RWPE1 (cell line): ENCODE results near the gene ARF3.

Experiments
- CTCF ChIA-PET: fragments of 350-600 bp; sonication (Branson Sonifier 250); formaldehyde crosslinking; extraction: SDS; loops from one replicate; lab custom pipeline; 2021; lab: Yijun Ruan, JAX
- POLR2A ChIA-PET: fragments of 400-600 bp; formaldehyde crosslinking; extraction: SDS; loops from one replicate; lab custom pipeline; 2020; ENCODE audit warnings: antibody characterized with exemption; ENCODE audit not compliant: low non-redundant PET; lab: Yijun Ruan, JAX
- DNase-seq: peaks from one replicate; pipeline ENCODE4 v3.0.0; 2012; ENCODE audit warnings: low spot score
- H3K27ac ChIP-seq: fragments of 450-650 bp; 2 replicates; pipeline ENCODE4 v1.5.1; 2017
- TF ChIP-seq, protein P1 (sequence below): fragments of 450-650 bp; conservative IDR thresholded peaks from 2 replicates; pipeline ENCODE4 v1.5.1; 2017; ENCODE audit warnings: low read depth, mild to moderate bottlenecking

The ARF3 gene

DNA sequence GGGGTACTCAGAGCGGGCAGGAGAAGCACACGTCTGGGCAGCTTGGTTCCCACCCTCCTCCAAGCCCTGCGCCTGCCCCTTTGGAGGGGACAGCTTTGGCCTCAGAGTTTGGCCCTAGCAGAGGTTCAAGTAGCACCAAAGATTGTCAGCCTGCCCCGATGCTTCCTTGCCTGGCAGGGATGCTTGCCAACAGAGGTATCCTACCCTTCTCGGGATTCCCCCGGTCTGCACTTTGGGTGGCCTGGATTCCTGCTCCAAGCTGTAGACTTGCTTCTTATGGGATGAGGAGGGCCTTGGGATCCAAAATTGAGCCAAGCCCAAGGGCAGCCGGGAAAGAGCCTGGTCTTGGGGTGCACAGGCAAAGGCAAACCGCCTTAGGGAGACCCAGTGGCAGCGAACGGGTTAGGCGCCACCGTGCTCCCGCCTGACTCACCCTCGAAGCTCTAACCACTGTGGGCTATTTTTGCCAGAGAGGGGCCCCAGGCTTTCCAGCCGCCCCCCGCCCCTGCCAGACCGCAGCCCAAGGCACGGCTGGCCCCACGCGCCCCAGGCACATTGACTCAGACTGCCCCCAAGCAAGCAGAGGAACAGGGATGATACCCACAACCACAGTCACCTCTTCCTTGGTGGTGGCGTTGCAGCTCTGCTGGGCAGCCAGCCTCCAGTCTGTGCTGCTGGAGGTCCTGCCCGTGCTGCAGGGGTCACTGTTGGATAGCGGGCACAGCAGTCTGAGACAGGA is 15.1 kb upstream of the ARF3 start:
- ChIA-PET POLR2A (no interaction called here), CTCF (no interaction called here)
- TF ChIP-seq, protein P1, sequence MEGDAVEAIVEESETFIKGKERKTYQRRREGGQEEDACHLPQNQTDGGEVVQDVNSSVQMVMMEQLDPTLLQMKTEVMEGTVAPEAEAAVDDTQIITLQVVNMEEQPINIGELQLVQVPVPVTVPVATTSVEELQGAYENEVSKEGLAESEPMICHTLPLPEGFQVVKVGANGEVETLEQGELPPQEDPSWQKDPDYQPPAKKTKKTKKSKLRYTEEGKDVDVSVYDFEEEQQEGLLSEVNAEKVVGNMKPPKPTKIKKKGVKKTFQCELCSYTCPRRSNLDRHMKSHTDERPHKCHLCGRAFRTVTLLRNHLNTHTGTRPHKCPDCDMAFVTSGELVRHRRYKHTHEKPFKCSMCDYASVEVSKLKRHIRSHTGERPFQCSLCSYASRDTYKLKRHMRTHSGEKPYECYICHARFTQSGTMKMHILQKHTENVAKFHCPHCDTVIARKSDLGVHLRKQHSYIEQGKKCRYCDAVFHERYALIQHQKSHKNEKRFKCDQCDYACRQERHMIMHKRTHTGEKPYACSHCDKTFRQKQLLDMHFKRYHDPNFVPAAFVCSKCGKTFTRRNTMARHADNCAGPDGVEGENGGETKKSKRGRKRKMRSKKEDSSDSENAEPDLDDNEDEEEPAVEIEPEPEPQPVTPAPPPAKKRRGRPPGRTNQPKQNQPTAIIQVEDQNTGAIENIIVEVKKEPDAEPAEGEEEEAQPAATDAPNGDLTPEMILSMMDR: no peak
- H3K27ac ChIP-seq: no peak overlapping the region
- DNase-seq: no peak

DNA sequence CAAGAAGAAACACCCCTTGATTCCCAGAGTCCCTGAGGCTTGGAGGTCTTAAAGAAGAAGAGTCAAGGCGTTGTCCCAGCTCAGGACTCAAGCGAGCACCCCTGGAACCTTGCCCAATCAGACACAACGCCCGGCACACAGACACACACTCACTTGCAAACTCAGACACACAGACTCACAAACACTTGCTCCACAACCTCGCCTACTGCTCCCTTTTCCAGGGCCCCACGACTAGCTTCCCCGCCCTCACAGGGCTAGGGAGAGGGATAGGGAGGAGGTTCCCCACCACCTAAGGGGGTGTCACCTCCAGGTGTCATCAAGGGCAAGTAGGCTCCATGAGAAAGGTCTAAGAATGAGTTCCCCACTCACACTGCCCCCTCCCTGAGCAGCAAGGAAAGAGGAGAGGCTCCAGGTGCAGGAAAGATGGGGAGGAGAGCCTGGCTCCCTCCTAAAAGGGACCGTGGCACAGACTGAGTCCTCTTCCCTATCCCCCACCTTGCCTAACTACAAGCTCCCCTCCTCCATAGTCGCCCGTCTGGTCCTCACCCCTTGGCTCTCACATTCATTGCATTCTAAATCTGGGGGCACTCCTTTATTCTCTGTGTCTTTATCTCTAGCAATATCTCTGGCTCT is 13.5 kb upstream of the ARF3 start:
- DNase-seq: no peak
- ChIA-PET CTCF (interaction anchor here (0.6 to 3.5 kb wide), 2 partner anchors 7 to 827 kb away, joined by 4 to 25 read pairs; partner anchors contain the start of gene WNT1), POLR2A (no interaction called here)
- TF ChIP-seq, protein P1: no peak
- no peak overlapping the region for H3K27ac ChIP-seq

DNA sequence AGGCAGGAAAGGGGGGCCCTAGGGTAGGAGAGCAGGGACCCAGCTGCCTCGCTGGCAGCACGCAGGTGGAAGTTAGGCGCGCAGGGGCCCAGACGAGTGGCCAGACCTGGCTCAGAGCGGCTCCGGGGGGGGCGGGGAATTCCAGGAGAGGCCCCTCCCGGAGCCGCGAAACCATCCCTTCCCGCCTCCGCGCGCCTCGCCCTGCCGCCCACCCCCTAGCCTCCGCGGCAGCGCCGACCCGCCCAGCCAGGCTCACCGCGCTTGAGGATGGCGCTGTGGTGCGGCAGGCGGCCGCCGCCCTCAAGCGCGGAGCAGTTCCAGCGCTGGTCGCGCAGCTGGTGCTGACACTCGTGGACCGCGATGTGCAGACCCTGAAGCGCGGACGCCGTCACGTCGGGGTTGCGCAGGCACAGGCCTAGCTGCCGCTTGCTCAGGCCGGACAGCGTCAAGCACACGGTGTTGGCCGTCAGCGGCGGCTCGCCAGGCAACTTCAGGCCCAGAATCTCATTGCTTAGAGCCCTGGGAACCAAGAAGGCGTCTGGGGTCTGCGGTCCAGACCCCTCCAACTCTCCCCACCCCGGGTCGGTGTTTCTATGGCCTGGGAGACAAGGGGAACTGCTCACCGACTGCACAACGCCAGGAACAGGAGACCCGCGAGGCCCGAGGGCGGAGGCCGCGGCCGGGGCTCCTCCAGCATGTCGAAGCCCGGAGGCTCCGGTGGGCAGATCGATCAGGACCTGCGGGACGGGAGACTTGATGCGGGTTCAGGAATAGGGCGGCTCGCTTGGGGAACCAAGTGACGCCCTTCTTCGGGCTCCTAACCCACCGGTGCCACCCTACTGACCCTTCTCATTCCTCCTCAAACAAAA is 12.8 kb upstream of the ARF3 start:
- no peak overlapping the region for H3K27ac ChIP-seq
- ChIA-PET CTCF (interaction anchor here (3.5 kb wide), 1 partner anchor 8 kb away, joined by 25 read pairs; the partner anchor contains the start of gene WNT1), POLR2A (no interaction called here)
- DNase-seq: no peak
- TF ChIP-seq, protein P1: no peak

DNA sequence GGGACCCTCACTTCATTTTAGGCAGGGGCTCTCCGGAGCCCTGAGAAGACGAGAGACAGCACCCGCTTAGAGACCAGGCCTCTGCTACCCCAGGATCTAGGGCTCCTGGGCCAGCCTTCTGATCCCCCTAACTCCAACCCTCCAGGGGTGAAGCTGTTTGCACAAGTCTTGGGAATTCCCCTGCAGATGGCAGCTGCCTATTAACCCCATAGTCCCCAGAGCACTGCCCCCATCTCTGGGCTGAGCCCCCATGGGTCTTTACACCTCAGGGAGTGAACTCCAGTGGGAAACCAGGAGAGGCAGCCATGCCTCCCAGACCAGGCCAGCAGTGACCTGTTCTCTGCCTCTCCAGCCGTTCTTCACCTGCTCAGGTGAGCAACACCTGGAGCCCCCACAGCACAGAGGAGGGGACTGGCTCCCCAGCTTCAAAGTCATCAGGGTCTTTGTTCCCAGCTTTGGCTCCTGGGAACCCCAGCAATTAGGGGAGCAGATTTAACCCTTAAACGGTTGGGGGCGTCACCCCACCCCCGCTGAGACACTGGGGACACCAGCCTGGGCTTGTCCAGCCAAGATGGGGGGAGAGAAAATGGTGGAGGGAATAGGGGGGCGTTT is 12.0 kb upstream of the ARF3 start:
- CTCF ChIA-PET: interaction anchor here (1.0 to 3.5 kb wide), 2 partner anchors 8 to 33 kb away, joined by 4 to 25 read pairs; partner anchors contain the start of gene WNT1
- H3K27ac ChIP-seq: no peak overlapping the region
- no peak for DNase-seq
- POLR2A ChIA-PET: interaction anchor here (0.6 kb wide), 2 partner anchors 48 to 117 kb away, joined by 3 to 5 read pairs; no protein-coding TSS in a partner anchor
- TF ChIP-seq, protein P1: no peak

DNA sequence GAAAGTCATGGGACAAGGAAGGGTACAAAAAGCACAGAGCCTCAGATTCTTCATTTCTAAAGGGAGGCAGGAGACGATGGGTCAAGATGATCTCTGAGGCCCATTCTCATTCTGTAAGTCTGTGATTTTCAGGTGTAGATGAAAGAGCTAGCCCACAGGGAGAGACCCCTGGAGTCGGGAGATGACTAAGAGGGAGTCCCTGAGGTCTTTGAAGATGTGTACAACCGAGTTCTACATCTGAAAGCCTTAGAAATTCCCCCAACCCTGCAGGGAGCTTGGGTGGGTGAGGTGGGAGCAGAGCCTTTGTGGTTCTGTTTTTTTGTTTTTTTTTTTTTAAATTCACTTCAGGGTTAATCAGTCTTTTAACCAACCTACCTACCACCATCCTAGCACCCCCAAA is 11.2 kb upstream of the ARF3 start:
- POLR2A ChIA-PET: interaction anchor here (0.6 kb wide), 3 partner anchors 47 to 116 kb away, joined by 3 to 5 read pairs (median 3); no protein-coding TSS in a partner anchor
- no peak for DNase-seq
- CTCF ChIA-PET: interaction anchor here (0.6 to 3.5 kb wide), 3 partner anchors 9 to 123 kb away, joined by 3 to 25 read pairs (median 4); partner anchors contain the start of gene WNT1
- TF ChIP-seq, protein P1: no peak
- H3K27ac ChIP-seq: no peak overlapping the region
